Measurements from ENCODE around the gene NME8.
A peak's percentile ranks its signal among the peaks of the same experiment; 100 is the strongest.

Gene NME8

DNA sequence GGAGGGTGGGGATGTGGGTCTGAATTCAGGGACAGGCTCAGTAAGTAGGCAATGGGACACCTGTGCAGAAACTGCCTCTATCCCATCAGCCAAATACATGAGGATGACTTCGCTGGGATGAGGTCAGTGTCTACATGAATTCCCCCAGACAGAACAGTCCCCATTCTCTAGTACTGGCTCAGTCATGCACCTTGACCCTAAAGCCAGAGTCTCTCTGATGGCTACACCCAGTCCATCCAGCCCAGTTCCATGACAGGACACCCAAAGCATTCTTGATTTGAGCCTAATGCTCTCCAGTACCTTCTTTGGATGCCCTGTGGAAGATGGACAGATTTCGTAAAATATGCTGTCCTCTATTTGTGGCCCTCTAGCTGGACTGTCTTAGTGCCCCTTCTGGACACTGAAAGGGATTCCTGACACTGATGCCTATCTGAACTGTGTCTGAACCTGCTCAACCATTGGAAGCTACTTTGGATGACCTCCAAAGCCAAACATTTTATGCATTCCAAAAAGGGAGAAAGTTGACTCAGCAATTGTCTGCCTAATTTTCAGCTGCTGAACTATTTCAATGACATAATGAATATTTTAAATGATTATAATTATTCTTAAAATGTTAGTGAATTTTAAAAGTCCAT lies 53.6 kb downstream of the NME8 start:
- no peak for DNase-seq

DNA sequence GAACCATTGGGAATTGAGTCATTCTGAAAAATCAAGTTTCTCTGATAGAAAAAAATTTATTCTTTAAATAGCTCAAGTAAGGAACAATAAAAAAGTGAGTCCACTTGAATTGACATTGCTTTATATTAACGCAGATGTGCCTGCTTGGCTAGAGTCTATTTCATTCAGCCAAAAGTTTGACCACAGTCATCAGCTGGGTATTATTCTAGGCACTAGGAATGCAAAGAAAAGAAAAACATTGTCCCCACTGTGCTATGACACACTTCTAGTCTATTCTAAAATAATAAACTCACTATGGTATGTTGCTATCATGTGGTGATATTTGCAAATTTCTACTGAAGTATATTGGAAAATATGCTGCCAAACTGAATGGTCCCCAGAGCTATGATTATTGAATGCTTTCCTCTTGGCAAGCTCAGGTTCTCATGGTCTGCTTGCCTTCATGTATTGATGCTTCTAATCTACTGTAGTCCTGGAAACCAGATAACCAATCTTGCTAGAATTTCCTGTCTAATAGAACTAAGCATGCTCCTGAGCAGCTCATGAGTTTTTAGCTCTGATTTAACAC lies 59.9 kb downstream of the NME8 start:
- no peak for DNase-seq

DNA sequence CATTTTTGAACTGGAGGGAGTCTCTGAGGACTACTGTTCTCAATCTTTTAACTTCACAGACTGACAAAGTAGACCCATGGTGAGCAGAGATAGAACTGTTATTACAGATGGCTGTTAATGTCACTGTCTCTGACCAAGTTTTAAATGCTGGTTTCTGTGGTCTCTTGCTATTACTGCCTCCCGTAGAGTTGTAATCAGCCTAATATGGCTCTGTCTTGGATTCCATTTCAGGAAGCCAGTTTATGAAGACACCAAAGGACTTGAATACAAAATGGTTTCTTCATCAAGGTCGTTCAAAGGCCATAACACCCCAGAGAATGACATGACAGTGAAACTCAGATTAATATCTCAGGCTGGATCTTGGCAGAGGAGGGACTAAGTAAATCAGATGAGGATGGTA lies 64.4 kb downstream of the NME8 start:
- no peak for DNase-seq

DNA sequence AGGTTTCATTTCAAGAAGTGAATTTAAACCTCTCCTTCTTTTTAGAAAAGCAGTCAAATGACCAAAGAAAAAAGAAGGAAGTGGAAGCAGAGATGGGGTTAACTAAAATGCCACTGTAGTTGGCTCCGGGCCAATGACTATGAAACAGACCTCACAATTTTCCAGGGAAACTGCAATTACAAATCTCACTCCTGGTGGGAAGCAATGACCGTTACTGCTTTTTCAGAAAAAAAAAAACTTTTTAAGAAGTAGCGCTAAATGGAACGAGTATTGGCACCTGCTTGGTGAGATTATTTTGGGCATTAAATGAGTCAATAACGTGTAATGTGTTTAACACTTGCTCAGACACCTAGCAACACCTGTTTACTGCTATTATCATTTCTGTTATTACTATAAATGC lies 67.0 kb downstream of the NME8 start:
- no peak for DNase-seq

DNA sequence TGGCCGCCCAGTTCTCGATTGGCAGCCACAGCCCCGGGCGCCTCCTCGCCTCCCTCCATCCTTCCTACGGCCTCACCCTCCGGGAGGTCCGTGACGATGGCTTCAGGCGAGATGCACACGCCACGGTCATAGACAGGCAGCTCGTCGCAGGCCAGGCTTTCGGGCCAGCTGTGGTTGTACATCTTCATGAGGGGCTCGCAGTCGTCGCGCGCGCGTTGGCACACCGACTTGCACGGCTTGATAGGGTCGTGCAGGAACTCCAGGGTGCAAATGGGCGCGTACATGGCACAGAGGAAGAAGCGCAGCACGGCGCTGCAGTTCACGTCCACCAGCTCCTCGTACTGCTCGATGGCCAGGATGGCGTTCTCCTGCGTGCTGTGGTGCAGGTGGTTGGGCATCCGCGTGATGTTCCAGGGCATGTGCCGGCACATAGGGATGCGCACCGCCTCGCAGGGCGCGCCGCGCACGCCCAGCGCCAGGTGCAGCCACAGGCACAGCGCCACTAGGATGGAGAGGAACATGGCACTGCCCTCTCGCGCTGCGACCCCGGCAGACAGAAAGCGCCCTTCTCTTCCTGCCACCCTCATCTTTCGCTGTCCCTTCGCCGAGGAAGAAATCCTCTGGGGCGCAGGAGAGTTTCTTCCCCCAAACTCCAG lies 67.7 kb downstream of the NME8 start:
- DNase-seq, result no peak

DNA sequence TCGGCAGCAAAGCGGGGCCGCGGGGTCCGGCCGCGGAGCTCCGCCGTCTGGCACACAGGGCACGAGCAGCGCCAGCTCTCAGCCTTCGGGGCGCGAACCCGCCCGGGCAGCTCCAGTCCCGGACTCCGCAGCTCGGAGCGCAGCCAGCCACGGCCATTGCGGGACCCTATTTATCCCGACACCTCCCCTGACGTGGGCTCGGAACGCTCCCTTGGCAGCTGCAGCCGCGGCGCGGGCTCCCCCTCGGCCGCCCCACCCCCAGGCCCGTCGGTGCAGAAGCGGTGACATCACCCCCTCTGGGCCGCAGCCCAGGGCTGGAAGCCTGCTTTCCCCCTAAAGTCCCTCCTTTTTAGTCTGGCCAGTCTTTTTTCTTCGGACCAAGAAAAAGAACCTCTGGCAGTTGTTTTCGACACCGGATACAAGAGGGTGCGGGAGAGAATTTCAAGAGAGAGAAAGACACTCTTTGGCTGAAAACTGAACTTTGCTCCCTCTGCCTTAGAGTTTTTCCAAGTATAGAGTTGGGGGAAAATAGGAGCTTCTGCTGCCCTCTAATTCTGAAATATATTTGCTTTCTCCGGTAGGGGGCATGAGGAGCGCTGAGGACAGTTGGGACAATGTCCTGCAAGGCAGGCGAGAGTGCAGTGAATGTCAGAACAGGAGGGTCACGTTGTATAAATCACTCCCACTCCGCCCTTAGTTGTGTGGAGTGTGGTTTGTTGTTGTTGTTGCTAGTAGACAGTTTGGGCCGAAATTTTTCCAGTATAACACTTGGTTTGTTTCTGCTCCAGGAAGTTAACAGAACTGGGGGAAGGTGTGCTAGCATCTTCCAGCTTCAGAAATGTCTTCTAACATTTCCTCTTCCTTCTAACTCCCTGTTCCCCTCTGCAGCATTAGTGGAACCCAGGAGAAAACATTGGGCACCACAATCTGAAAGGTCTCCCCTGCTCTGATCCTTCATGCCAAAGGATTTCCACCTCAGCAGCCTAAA lies 68.6 kb downstream of the NME8 start, which contains the start of gene SFRP4:
TSS of gene SFRP4 (minus strand) at position 145 of the 988 bp plus-strand sequence. CDS start 280 bp downstream, outside the sequence.
- peak; percentile 60 for DNase-seq

DNA sequence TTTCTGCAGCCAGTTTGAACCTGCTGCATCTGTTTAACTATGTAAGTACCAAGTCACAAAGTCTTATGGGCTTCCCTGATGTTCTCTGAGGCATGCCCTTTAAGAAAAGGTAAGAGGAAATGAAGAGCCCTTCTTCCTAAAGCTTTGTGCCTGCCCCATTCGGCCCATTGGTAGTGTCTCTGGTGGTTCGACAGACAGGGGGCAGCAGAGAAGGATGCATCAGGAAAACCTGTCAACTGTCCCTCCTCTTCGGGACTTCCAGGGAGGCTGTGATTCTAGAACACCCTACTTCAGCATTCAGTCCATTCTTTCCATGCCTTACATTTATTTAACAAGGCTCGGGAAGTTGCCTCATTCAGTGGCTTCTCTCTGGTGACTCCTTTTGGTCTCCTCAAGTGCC lies 70.1 kb downstream of the NME8 start:
- DNase-seq, result no peak

DNA sequence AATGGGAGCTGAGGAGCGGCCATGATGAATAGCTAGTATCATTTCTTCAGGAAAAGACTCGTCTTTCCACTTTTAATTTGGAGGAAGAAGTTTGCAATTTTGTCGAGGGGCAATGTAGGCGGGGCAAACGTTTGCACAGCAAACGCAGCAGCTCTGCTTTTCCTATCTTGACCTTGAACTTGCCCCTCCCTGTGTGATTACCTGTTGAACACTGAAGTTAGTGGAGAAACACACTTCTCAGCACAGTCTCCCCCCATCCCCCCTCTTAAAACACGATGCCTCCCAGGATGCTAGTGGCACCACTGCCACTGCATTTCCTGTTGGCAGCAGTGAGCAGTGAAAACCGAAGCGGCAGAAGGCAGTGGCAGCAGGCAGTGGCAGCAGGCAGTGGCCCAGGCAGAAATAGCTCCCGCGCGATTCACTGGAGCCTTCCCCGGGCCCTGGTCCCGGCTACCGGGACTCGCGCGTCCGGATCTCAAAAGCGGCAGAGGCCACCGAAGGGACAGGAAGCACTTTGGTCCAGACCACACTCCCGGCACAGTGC lies 72.0 kb downstream of the NME8 start, which contains the start of gene EPDR1:
TSS of gene EPDR1 (plus strand) at position 336 of the 544 bp plus-strand sequence. CDS start 300 bp downstream, outside the sequence.
- peak; percentile 89 for DNase-seq

DNA sequence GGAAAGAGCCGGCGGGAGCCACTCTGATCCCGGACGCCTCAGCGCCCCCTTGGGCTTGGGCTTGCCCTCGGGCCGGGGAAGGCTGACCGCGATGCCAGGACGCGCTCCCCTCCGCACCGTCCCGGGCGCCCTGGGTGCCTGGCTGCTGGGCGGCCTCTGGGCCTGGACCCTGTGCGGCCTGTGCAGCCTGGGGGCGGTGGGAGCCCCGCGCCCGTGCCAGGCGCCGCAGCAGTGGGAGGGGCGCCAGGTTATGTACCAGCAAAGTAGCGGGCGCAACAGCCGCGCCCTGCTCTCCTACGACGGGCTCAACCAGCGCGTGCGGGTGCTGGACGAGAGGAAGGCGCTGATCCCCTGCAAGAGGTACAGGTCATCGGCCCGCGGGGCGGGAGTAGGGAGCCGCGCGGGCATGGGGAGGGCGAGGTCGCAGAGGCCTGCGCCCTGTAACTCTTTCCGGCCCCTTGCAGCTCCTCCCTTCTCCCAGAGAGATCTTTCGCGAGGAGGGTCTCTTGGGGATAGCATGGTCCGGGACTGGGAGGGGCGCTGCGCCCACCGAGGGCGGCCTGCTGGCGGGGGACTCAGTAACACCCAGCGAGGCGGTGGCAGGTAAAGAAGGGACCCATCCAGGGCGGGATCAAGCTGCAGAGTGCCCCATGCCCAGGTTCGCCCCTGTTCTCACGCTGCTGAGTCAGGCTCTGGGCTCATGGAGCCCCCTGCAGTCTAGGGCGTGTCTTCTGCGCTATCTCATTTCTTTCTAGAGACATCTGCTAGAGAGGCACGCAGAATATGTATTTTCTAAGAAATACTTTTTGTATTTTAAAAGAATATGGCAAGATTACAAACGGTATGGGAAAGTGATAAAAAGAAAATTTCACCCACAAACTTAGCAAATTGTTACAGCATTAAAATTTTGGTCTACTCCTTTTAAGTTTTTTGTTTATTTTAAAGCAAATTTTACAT lies 72.7 kb downstream of the NME8 start:
- peak; percentile 51 for DNase-seq

DNA sequence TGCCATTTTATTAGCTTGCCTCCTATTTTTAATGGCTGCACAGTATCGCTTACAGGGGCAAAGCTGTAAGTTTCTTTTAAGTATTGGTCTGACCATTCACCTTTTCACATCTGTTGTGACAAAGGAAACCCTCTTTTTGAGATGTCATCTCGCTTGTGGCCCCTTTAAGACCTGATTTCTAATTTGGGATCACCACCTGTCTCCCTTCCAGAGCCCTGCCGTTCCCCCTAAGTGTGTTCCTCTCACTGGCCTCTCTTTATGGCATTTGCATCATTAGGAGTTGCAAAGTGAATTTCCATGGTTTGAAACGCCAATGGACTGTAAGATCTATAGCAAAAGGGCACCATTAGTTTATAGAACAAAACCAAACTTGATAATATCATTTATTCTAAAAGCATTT lies 73.5 kb downstream of the NME8 start:
- DNase-seq, result no peak

DNA sequence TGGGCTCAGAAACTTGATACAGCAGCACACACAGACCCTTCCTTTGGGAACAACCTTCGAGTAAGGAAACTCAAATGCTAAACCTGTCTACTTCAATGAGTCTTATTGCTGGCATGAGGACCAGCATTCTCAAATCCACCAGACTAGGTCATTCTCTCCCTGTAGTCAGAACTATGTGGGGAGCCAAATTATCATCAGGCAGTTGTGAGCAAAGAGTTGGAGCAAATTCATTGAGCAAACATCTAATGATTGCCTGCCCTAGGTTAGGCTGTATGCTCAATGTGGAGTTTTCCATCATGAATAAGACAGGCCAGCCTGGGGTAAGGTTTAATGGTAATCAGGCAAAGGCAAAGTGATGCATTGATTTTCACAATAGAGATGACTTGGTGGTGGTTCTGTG lies 75.6 kb downstream of the NME8 start:
- no peak for DNase-seq

DNA sequence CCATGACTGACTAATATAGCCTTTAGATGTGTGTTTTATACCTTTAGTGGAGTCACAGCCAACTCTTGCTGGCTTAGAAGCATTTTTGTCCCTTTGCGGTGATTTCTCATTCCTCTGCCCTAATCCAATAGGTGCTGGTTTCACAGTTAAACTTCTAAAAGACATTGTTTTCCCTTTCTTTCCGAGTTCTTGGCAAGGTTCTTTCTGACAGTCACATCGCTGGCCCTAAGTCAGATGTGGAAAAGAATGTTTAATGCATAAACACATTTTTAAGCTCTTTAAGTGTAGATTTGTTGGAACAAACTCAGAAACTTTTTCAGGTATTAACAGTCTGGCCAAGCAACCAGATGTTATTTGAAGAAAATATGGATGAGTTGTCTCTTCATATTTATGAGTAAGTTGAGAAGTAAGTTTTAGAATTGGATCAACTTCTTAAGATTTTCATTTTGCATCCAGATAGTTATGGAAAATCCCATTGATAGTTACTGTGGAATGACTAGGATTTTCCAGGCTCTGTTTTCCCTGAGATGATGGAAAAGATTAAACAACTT lies 76.2 kb downstream of the NME8 start:
- DNase-seq, result no peak

DNA sequence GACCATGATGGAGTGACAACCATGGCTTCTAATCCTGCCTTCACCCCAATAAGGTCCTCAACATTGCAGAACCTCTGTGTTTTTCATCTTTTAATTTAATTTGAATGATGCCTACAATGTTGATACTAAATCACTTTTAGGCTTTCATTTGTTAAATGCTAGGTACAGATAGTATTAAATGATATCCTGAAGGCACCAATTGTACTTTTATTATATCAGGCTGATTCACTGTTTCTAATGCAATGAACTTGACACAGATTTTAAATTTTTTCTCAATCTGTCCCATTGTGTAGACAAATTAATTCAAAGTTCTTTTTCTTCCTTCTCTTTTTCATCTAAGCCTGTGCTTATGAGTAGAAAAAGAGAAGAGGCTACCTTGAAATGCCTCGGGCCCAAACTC lies 77.2 kb downstream of the NME8 start:
- DNase-seq, result no peak

DNA sequence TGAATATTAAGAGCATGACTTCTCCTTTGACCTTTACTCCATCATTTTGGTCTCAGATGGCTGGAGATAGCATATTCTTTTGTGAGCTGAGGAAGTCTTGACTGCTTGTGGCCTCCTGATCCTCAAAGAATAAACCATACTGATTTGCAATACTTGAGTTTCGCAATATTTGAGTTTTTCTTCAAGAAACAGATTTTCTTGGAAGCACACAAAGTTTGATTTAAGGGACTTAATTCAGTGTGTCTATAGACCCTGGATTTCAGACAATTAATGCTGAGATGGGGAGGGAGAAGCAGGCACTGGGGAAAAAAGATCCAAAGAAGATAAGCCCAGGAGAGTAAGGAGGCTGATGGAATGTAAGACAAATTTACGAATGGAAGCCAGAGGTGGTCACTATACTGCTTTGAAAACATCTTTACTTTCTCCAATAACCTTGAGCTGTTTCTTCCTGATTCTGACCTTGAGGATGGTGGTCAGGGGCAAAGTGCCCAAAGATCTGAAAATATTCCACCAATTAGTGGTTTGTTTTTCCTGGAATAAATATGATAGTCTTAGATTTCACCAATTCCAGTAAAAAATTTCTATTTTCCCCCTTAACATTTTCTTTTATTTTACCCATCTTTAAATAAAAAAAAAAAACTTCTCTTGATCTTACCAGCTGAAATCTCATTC lies 79.5 kb downstream of the NME8 start:
- no peak for DNase-seq

DNA sequence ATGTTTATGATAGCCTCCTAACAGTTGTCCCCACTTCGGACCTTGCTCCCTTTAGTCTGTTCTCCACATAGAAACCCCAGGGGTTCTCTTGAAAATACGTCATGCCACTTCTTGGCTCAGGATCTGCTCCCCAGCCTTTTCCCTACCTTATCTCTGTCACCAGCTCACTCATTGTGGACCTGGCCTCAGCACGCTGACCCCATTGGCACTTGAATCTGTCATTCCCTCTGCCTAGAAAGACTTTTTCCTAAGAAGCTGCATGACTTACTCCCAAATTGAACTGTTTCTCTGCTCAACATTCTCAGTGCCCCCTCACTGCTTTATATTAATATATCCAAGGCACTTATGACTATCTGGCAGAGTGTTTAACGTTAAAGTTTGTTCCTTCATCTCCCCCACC lies 80.5 kb downstream of the NME8 start:
- no peak for DNase-seq

DNA sequence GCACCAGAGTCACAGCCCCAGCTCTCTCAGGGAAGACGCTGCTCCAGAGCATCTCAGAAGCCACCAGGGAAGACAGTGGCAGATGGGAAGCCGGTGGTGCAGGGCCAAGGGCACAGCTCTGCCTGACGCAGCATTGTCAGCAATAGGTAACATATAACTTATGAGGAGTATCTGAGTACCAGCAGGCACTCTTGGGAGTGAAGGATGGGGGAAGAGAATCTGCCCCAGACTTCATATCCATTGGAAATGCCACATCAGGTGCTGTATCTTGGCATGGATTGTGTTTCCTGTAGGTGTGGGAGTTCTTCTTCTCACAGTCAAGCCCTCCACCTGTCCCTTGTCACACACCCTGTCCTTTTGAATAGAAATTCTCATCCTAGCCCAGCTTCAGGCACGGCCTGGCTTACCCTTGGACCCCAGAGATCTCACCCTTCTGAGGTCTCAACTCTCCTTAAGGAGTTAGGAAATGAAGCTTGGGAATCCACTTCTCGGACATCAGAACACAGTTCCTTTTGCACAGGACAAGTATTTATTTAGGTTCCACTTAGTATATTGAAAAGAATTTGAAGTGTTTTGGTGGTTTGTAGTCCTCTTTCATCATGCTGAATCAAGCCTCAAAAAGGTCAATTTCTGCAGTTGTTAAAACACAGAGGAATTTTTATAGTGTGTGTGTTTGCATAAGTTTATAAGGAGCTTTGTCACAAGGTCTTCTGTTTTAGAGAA lies 82.0 kb downstream of the NME8 start:
- no peak for DNase-seq

DNA sequence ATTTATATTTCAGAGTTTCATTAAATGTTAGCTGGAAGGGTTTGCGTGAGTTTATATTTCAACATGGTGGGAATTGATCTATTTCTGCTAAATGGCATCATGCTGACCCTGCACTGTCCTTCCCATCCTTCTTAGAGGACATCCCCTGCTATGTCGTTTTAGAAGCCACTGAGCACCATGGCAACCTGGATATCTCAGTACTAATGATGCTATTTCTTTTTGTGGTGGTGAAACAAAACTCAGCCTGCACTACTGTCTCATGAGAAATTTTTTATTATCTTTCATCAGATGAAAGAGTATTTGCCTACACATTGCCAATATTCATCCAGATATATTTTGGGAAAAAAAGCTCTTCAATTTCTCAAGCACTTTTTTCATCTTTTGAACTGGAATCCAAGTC lies 84.1 kb downstream of the NME8 start:
- no peak for DNase-seq

DNA sequence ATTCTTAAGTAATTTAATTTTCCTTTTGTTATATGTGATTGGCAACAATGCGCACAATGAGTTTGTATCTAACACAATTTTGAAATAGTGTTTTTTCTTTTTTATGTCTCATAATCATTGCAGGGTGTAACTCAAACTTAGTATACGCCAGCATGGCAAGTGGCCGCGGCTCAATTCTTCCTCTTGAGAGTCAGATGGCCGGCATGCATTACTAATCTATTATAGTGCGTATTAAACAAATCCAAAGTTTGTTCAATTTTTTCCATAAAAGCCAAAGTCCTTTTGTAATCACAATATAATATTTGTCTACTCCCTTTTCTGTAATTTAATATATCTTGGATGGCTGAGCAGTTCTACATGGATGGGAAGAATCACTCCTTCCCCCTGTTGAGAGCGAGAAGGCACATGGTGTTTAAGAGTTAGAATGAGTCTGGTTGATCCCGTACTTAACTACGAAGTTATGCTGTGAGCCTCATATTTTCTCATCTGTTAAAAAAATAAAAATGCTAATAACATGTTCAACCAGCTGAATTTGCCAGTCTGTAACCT lies 84.7 kb downstream of the NME8 start:
- no peak for DNase-seq

DNA sequence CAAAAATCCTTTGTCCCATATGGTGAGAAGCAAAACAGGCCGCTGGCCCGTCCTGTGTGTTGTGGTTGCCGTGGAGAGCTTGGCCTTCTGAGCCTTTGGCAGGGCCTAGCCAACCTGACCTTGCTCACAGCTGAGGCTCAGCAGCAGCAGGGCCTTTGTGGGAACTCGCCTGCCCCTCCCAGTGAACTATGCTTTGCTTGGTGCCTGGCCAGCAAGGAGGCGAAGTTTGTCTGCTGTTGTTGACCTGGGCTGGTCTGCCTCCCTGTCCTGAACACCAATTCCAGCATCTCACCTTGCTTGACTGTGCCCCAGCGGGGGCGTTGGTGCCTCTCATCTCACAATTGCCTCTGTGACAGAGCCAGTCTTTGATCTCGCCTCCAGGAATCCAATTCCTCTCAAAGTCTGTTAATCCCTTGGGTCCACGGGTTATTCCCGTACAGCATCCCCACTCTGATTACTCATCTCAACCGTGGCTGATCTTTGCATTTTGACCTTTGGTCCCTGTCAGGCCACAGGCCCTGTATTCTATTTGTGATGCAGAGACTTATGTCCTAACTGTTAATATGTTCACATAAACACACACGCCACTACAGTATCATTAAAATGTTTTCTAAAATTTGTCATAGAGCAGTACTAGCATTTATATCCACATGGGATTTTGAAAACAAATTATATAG lies 94.7 kb downstream of the NME8 start:
- DNase-seq, result no peak
